Uterus (tissue), 2 donors: ENCODE data around the gene IFNG-AS1.

Experiments
- POLR2A ChIP-seq, 2 donors: fragments of 450-650 bp; IDR thresholded peaks; one replicate each; pipeline ENCODE4 v1.6.1; 2016; ENCODE audit warnings: antibody characterized with exemption in 2 of 2, mild to moderate bottlenecking in 1 of 2, moderate library complexity in 1 of 2
- TF ChIP-seq, protein P1 (sequence below), 4 experiments: fragments of 200-600 bp in 2 of 4; fragments of 450-650 bp in 2 of 4; sonication (generic) in 2 of 4; IDR thresholded peaks; one replicate each; pipeline ENCODE4 v1.5.1; 2016 to 2019; ENCODE audit warnings: antibody characterized with exemption in 4 of 4, mild to moderate bottlenecking in 2 of 4, moderate library complexity in 1 of 4

DNA sequence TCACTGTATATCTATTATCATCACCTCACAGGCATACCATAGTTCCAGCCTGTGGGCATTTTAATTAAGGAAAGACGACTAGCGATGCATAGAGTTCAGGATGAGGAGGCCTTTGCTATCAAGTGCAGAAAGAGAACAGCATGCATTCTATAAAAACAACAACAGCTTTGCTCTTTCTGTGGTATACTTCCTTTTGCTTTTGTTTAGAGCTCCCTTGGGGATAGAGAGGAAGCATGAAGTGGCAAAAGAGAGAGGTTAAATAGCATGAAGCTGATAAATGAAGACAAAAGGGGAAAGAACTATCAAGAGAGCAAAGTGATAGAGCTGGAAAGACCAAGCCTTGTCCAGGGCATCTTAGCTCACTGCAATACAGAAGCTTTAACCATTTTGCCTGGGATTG lies 23.5 kb downstream of the IFNG-AS1 start:
- TF ChIP-seq, protein P1, sequence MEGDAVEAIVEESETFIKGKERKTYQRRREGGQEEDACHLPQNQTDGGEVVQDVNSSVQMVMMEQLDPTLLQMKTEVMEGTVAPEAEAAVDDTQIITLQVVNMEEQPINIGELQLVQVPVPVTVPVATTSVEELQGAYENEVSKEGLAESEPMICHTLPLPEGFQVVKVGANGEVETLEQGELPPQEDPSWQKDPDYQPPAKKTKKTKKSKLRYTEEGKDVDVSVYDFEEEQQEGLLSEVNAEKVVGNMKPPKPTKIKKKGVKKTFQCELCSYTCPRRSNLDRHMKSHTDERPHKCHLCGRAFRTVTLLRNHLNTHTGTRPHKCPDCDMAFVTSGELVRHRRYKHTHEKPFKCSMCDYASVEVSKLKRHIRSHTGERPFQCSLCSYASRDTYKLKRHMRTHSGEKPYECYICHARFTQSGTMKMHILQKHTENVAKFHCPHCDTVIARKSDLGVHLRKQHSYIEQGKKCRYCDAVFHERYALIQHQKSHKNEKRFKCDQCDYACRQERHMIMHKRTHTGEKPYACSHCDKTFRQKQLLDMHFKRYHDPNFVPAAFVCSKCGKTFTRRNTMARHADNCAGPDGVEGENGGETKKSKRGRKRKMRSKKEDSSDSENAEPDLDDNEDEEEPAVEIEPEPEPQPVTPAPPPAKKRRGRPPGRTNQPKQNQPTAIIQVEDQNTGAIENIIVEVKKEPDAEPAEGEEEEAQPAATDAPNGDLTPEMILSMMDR (IDR thresholded peaks at IDR 0.05) = no peak
- TF ChIP-seq POLR2A (IDR thresholded peaks at IDR 0.05) = no peak
